GM18858 (cell line): Measurements from ENCODE around the gene RBP2.

ENCODE experiments used
- ATAC-seq: cut with Tn5 transposase; IDR thresholded peaks from one replicate; pipeline ENCODE4 v1.9.1; 2021; ENCODE audit not compliant: unreplicated experiment

Gene RBP2

DNA sequence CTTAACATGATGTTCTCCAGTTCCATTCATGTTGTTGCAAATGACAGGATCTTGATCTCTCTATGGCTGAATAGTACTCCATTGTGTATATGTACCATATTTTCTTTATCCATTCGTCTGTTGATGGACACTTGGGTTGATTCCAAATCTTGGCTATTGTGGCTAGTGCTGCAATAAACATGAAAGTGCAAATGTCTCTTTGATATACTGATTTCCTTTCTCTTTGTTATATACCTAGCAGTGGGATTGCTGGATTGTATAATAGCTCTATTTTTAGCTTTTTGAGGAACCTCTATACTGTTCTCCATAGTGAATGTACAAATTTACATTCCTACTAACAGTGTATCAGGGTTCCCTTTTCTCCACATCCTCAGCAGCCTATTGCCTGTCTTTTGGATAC is 5.9 kb upstream of the RBP2 start:
- no peak for ATAC-seq

DNA sequence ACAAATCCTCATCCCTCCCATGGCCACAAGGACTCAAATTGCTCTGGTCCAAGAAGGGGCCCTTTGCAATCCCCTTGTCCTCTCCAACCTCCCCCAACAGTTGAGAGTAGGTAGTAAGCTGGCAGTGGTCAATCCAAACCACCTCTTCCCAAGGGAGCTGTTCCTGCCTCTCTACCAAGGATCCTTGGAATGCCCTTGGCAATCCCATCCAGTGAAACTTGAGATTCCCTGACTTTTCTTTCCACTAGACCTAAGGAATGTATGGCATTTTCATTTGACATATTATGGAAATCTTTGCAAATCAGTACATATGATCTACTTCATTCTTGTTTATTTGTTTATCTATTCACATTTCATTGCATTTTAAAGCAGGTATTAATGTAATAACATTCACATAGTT is 4.8 kb upstream of the RBP2 start:
- ATAC-seq: no peak

DNA sequence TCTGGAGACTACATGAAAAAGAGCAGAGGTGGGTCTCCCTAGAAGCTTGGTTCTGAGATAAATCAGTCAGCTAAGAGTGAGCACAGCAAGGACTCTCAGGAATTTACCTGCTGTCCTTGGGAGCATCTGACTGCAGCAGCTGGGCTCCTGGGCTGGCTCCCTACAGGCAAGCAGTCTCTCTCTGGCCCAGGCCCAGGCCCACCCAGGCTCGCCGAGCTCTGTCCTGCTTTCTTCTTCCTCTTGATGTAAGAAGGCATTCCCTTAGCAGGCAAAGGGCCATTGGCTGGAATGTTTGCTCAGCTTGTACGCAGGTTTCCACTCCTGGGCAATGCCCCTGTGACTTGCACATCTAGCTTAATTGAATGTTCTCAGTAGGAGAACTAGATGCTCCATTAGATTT is 4.3 kb upstream of the RBP2 start:
- ATAC-seq: no peak

DNA sequence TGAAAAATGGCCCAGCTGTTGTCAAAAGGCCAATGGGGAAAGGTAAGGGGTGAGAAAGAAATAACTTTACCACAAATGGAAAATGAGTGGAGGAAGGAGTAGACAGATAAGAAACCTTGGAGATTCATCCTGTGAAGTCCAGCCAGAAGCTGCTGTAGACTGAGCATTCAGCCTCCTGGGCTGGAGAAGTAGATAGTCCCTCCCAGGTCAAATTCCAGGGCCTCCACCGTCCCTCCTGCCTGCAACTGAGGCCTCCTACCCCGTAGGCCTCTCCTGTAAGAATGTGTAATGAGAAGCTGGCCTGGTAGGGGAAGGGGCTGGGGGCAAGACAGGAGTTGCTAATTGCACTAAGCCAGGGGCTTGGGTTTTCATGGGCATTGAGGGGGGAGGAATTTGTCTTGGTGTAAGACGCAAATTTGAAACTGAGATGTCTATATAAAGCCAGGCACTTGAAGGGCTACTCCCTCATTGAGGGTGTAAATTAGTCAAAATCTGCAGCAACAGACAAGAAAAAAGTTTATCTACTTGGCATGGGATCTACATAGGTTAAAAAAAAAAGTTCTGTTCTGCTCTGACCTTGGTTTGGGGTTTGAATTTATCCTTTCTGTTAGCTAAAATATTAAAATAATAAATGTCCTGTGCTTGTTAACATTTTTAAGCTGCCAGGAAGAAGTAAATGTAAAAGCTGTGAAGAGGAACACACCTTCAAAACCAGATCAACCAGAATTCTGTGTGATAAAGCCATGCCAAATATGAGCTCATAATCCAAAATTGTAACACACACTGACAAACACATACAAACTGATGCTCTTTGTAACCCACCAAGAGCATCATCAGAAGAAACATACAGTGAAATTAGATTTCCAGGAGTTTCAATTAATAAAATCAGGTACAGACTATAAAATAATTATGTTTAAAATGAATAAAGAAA is 1.7 kb upstream of the RBP2 start:
- no peak for ATAC-seq

DNA sequence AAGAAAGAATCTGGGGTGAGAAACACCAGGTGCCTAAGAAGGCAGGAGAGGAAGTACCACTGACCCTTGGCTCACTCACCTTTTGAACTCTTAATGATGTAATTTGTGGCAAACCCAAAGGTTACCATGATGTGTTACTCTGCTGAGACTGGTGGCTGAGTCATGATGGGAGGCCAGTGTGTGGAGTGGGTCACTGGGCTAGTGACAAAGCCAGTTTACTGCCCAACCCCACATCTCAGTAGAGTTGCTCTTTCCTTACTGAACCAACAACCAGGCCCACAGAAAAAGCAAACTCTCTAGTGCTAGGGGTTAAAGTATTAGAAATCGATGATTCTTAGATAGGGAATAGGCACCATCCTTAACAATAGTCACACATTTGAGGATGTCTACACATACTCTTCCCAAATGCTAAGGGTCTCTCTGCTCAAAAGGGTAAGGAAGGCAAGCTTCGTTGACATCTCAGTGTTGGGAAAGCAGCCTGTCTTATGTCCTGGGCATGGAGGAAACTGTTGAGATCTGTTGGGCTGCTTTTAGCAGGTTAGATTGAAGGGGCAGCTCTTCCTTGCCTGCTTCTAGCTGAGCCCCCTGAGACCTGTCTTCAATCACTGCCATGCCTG is 3.1 kb downstream of the RBP2 start:
- no peak for ATAC-seq

DNA sequence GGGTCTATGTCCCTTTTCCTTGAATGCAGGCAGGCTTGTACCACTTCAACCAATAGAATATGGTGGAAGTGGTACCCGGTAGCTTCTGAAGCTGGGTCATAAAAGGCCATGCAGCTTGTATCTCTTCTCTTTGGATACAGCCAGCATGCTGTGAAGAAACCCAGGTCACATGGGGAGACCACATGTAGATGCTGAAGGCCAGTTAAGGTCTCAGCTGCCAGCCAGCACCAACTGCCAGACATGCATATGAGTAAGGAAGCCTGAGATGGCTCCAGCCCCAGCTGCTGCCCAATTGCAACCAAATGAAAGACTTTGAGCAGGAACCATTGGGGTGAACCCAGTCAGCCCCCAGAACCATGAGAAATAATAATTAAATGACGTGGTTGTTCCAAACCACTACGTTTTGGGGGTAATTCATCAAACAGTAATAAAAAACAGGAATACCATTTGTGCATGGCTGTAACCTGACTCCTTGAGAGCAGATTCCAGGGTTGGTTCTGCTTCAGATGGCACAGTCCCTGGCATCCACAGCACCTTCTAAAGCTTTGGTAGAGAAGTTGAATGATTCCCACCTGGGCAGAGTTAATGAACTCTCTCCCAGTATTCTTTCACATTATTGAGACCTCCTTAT is 3.8 kb downstream of the RBP2 start:
- no peak for ATAC-seq

DNA sequence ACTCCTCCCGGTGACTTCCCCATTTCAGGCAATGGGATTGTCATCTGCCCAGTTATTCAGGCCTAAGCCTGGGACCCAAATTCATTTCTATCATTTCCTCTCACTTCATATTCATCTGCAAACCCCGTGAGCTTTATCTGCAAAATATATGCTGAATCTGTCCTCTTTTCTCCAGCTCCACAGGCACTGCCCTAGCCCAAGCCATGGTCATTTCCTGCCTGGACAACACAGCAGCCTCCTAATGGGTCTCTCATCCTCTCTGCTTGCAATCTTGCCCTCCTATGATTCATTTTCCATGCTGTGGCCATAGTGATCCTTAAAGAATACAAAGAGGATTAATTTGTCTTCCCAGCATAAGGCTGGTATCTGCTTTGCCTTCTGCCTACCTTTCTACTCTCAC is 6.1 kb downstream of the RBP2 start:
- ATAC-seq: no peak

DNA sequence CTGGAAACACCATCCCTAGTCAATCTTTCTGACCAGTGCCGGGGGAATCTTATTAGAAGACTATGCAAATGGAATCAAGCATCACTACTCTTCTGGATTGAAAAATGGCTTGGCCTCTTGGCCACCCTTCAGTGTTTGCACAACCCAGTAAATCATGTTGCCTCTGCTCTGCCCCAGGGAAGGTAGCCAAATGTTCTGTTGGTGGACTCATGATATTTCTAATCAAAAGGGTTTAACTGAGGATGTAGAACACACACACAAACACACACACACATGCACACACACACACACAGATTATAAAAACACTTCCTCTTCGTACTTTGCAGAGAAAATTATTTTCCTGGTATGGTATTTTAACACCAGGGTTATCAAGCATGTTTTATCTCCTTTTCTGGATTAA is 7.9 kb downstream of the RBP2 start:
- no peak for ATAC-seq

DNA sequence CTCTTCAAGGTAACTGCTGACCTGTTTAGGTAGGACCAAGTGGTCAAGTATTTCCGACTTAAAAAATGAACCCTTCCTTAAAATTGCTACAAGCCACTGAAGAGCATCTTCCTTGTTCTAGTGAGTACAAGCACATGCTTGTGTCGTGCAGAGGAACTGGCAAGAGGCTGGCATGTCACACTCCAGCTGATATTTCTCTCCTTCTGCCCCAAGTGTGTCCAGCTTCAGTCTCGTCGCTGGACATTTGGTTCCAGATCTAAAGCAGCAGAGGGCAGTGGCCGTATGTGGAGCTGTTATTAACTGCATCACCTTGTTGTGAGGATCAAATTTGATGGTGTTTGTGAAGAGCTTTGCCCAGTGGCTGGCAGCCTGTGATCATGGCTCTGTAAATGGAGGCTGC is 10.0 kb downstream of the RBP2 start:
- no peak for ATAC-seq

DNA sequence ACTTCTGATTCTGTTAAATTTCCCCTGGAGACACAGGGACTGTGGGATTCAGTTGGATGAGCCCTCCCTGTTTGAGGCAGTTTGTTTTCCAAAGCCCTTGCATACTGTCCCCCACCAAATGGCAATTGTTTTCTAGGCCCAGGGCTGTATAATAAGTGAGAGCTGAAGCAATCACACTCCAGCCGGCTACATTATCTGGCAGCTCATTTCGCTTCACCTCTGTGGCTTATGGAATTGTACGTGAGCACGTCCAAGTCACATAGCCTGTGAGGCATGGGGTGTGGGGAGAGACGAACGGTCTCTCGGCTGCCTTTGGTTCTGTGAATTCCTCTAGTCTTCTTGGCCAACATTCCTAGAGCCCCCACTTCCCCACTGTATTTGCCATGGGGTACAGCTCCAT is 10.7 kb downstream of the RBP2 start:
- ATAC-seq: no peak

DNA sequence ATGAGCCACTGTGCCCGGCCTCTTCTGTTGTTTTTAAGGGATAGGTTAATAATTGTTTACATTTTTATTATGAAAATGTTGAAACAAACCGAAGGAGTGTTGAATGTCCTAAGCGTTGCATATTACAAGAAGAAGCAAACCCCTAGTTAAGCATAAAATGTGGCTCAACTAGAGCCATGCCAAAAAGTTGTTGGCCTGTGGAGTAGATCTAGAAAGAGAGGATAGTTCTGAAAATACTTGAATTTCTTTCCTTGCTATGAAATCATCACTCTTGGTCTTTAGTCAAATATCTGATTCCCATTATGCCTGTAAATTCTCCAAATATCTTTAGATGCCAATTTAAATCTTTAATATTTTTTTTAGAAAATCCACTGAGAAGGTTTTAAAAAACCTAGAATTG is 12.8 kb downstream of the RBP2 start:
- no peak for ATAC-seq

DNA sequence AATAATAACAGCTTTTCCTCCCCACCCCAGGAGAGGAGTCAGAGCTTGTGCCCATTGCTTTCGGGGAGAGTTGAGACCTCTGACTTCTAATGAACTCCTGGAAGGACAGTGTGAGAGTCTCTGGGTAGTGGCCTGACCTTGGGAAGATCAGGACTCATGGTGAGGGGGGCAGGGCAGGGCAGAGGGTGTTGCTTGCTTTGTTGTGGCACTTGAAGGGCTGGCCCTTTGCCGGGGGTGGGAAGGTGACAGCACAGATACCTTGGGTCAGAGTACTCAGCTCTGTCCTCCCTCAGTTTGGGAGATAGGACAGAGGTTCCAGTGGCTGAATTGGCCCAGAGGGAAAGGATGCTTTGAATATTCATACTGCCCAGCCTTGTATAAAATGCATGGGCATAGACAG is 15.8 kb downstream of the RBP2 start:
- no peak for ATAC-seq

DNA sequence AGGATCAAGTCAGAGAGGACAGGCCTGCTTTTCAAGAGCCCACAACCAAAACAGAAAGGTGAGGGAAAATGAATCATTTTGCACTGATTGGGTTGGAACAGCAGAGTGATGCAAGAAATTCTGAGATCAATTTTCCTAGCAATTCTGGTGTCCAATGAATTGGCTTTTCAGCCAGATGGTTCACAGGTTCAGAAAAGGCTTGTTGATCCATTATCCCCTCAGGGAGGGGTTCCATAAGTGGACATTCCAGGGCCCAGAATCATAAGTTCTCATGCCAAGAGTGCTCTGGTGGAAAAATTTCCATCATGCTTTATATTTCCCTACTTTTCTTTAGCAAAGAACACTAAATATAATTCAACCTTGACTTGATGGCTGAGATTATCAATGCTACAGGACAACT is 16.2 kb downstream of the RBP2 start:
- ATAC-seq: no peak

DNA sequence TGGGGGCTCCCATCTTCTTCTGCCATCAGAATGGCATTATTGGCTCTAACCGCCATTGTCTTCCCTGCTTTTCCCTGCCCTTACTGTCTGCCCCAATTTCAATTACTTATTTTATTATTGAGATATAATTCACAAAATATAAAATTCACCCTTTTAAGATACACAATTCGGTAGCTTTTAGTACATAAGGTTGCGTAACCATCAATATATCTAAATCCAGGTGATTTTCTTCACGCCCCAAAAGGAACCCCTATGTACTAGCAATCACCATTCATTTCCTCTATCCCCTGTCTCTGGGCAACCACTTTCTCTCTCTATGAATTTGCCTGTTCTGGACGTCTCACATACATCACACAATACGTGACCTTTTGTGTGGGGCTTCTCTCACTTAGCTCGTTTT is 18.0 kb downstream of the RBP2 start:
- no peak for ATAC-seq

DNA sequence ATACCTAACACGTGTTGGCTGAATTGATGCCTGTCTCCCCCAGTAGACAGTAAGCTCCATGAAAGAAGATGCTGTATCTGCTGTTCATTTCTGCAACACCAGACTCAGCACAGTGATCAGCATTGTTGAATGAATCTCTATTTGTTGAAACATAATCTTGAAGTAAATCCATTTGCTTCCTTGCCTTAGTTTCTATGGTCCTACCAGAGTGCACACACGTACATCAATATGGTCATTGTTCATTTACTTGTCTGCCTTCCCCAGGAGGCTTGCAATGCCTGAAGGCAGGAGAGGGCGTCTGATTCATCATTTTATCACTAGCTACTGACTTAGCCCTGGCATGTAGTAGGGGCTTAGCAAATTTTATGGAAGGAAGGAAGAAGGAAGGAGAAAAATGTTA is 19.2 kb downstream of the RBP2 start:
- ATAC-seq: no peak

DNA sequence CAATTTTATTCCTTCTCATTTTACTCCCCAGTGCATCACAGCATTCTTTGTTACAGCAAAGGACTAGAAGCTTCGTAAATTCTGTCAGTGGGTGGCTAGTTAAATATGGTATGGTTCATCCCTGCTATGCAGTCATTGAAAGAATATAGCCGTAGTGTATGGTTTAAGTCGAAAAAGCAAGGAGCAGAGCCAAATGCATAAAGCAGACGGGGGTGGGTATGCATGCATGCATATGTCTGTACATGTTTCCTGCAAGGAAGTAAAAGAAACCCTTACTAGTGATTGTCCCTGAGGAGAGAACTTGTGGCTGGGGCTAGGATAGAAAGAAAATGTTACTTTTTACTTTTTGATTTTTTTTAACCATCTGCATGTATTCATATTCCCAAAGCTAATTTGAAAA is 19.9 kb downstream of the RBP2 start:
- ATAC-seq: no peak

DNA sequence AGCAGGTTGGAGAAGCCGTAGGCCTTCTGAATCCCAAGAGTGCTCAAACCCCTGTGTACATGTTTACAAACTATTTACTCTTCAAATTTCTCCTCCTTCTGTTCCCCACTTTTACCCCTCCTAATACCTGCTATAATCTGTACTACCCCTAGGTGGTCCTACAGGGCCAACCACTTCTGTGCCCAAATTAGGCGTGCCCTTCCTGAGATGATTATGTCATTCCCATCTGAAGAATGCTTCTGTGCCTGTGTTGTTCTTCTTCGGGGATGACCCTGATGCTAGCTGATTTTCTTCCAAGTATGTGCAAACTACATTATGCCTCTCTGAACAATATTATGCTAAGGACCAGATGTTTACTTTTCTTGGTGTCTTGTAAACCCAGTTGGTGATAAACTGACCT is 20.5 kb downstream of the RBP2 start:
- no peak for ATAC-seq

DNA sequence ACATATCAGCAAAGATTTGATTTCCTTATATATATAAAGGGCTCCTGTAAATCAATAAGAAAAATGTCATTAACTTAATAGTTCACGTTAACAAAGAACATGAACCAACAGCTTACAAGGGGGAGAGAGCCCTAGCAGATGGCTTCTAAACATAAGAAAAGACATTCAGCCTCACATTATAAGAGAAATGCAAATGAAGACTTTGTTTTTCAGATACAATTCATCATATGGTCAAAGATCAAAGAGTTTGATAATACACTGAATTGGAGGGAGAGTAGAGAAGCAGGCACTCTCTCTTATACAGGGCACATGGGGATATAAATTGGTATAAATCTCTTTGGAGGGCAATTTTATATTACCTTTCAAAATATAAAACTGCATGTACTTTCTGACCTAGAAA is 21.1 kb downstream of the RBP2 start:
- no peak for ATAC-seq

DNA sequence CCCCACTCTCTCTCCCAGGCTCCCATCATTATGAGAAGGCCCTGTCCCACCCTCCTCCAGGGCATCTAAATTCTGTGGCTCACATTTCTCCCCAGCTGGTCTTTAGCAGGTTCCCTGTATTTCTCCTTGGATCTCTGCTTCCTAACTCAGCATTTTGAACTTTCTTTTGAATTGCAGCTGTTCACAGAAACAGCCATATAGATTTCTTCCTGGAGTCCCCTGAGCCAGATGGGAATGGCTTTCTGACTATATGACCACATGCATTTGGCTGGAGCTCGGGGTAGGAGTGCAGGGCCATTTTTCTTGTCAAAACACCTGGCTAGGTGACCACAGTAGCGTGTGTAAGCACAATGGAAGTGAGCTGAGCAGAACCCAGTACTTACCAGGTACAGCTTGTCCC is 22.0 kb downstream of the RBP2 start:
- no peak for ATAC-seq

DNA sequence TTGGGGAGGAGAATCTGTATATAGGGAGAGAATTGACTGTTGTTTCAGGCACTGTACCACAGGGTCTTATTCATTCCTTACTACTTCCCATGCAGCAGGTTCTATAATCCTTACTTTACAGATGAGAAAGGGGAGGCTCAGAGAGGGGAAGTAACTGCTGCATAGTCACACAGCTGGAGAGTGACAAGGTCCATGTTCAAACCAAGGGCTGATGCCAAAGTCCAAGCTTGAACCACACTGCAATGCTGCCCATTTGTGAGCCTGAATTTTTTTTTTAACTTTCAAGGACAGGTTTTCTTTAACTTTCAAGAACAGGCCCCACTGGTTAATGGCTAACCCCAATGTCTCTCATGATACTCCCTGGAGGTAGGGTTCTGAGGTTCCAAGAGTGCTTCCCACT is 26.2 kb downstream of the RBP2 start:
- no peak for ATAC-seq

DNA sequence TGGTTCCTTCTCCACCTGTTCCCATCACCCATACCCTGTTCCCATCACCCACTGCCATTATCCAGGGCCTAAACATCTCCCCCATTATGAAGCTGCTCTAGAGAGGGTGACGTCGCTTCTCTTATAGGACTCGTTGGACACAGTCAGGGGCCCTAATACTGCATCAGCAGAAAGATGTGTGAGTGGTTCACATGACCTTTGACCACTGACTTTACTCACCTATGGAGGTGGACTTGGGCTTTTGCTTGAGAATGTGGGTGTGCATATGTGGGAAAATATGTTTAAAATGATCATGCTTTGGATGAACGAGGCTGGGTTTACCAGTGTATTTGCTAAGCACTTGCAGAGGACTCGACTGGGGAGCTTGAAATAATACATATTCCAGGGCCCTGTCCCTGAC is 26.8 kb downstream of the RBP2 start:
- ATAC-seq: no peak

DNA sequence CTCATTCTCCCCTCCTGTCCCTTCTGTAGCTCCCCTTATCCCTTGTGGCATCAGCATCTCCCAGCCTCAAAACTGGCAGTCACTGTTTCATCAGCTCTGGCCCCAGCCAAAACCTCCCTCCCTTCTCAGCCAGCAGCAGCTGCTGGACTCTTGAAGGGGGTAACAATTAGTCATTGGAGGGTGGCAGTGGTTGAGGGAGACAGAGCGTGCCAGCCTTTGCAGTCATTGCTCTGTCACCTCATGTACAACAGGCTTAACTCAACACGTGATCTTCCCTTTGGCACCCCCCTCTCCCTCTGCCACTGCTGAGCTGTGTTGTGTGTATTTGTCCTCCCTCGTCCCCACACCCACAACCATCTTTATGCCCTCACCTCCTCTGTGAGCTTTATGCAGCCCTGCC is 28.2 kb downstream of the RBP2 start:
- no peak for ATAC-seq
